OCI-LY7 (cell line): ENCODE results near the gene MMP11. TPM values are rescaled to one million over a fixed set of nuclear protein-coding genes. Genes with fewer than 3 reads are reported as not detected.
A peak's percentile ranks its signal among the peaks of the same experiment; 100 is the strongest.

ENCODE experiments used
- BruUV-seq: library from RNA; stranded (reverse); fragments of 400-500 nt; replicated peaks from 2 replicates; lab custom pipeline; 2021; lab: Mats Ljungman, UMichigan
- CTCF ChIA-PET: fragments of 300-600 bp; sonication (Branson Sonifier 250); formaldehyde crosslinking; loops from one replicate; lab custom pipeline; 2022; ENCODE audit warnings: antibody characterized with exemption; ENCODE audit not compliant: unreplicated experiment; lab: Charles Lee
- POLR2A ChIA-PET: fragments of 300-600 bp; sonication (Branson Sonifier 250); formaldehyde crosslinking; loops from one replicate; lab custom pipeline; 2022; ENCODE audit warnings: antibody characterized with exemption; lab: Charles Lee
- DNase-seq: peaks from one replicate; pipeline ENCODE4 v3.0.0-alpha.2; 2015; ENCODE audit warnings: low spot score
- H2AFZ ChIP-seq: fragments of 200-600 bp; sonication (generic), shearing (Covaris generic); 2 replicates; pipeline ENCODE4 v1.6.1; 2014; ENCODE audit warnings: mild to moderate bottlenecking, antibody characterized with exemption, low read length, moderate library complexity
- H3K27ac ChIP-seq: fragments of 200-600 bp; sonication (generic); 2 replicates; pipeline ENCODE4 v1.5.1; 2014; ENCODE audit warnings: mixed run types, low read depth, mild to moderate bottlenecking, moderate library complexity, low read length, inconsistent platforms; ENCODE audit not compliant: poor library complexity, severe bottlenecking
- H3K36me3 ChIP-seq: fragments of 200-600 bp; sonication (generic); 2 replicates; pipeline ENCODE4 v1.6.1; 2014; ENCODE audit warnings: mild to moderate bottlenecking, antibody characterized with exemption, low read length, moderate library complexity, mixed read lengths; ENCODE audit not compliant: insufficient read depth
- H3K4me1 ChIP-seq: fragments of 200-600 bp; sonication (generic); 2 replicates; pipeline ENCODE4 v1.5.1; 2014; ENCODE audit warnings: mild to moderate bottlenecking, low read length; ENCODE audit not compliant: insufficient read depth, poor library complexity, severe bottlenecking
- H3K4me2 ChIP-seq: fragments of 200-600 bp; sonication (generic); 2 replicates; pipeline ENCODE4 v1.6.1; 2014; ENCODE audit warnings: mild to moderate bottlenecking, low read length
- H3K4me3 ChIP-seq: fragments of 200-600 bp; sonication (generic); 2 replicates; pipeline ENCODE4 v1.5.1; 2014; ENCODE audit warnings: mild to moderate bottlenecking, low read depth, low read length; ENCODE audit not compliant: poor library complexity, severe bottlenecking
- H3K79me2 ChIP-seq: fragments of 200-600 bp; sonication (generic); 2 replicates; pipeline ENCODE4 v1.6.1; 2016; ENCODE audit warnings: low read depth, mild to moderate bottlenecking, low read length, moderate library complexity, mixed read lengths; ENCODE audit not compliant: insufficient read depth
- H3K9me2 ChIP-seq: fragments of 200-600 bp; sonication (generic); 2 replicates; pipeline ENCODE4 v1.6.1; 2016; ENCODE audit warnings: mild to moderate bottlenecking, low read length, mixed read lengths; ENCODE audit not compliant: insufficient read depth
- H3K9me3 ChIP-seq: fragments of 200-600 bp; sonication (generic); 2 replicates; pipeline ENCODE4 v1.6.1; 2014; ENCODE audit warnings: mild to moderate bottlenecking, mixed run types, low read length, mixed read lengths
- H4K20me1 ChIP-seq: fragments of 200-600 bp; sonication (generic); 2 replicates; pipeline ENCODE4 v1.6.1; 2014; ENCODE audit warnings: mild to moderate bottlenecking, antibody characterized with exemption, low read length, moderate library complexity, mixed read lengths; ENCODE audit not compliant: insufficient read depth
- EZH2phosphoT487 ChIP-seq: fragments of 200-600 bp; sonication (generic); IDR thresholded peaks from 2 replicates; pipeline ENCODE4 v1.6.1; 2018; ENCODE audit warnings: low read depth, borderline replicate concordance, mild to moderate bottlenecking, mixed run types, antibody characterized with exemption, low read length, moderate library complexity, mixed read lengths
- intact Hi-C: fragments of 100-400 bp; cut with micrococcal nuclease; formaldehyde crosslinking; loops from one replicate; pipeline ENCODE4 v1.10.0; 2022; ENCODE audit not compliant: unreplicated experiment
- total RNA-seq, 2 experiments: library from RNA; depleted of rRNA in 1 of 2; stranded (reverse); fragments of >200 nt in 1 of 2; shearing (Covaris generic) in 1 of 2; gene quantifications; 2 replicates each; pipeline ENCODE4 v1.2.3, GENCODE V29; 2014 to 2022
- TF ChIP-seq, protein P1 (sequence below): fragments of 200-600 bp; sonication (generic); conservative IDR thresholded peaks from 2 replicates; pipeline ENCODE4 v1.5.1; 2014; ENCODE audit warnings: mild to moderate bottlenecking, antibody characterized with exemption, low read length, moderate library complexity, mixed read lengths

The MMP11 gene
- total RNA-seq, 2 experiments from 2014 or later, result 9.2 to 12.9 TPM

DNA sequence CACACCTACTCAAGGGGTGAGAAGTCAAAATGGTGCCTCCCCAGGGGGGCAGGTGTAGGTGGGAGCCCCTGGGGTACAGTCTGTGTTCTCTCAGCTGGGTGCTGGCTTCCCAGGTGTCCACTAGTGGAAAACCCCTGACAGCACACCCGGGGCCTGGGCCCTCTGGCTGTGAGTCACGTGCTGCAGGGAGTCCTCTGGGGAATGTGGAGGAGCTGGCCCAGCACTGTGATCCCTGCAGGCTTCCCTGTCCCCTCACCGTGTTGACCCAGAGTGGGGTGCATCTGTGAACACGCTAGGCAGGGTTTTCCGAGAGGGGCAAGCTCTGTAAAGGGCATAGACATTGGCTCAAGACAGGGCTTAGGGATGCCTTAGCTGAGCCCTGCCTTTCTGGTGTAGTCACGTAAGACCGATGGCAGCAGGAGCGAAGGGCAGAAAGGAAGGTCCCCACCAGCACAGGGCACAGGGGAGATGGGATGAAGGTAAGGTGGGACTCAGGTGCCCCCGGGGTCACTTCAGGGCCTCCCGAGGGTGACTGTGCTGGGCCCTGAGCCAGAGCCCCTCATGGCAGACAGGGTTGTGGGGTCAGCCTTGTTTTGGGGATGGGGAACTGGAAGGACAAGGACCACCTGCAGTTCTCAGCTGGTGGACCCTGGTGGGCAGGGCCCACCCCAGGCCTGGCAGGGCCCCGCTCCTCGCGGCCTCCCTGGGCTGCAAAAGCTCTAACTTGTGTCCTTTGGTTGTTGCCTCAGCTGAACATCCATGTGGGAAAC, 52.0 kb downstream of the MMP11 start:
- Histone ChIP-seq H3K27ac (no peak overlapping the region), H4K20me1 (no peaks in the 10 kb centered on the region), H2AFZ (no peak overlapping the region), H3K36me3 (peaks cover 98% of the 10 kb centered on the region), H3K9me3 (no peaks in the 10 kb centered on the region), H3K4me1 (peaks cover 31% of the 10 kb centered on the region), H3K79me2 (no peaks in the 10 kb centered on the region; the same call in 1 of the 2 replicates), H3K4me2 (no peak overlapping the region), H3K4me3 (no peak overlapping the region), H3K9me2 (no peaks in the 10 kb centered on the region)
- BruUV-seq, result no TSS peak
- POLR2A ChIA-PET, result no interaction called here
- no peak for DNase-seq
- intact Hi-C loops, result no loop called here
- CTCF ChIA-PET, result interaction anchor here (0.6 kb wide), 1 partner anchor 70 kb away, joined by 3 read pairs; the partner anchor contains the start of gene VPREB3
- TF ChIP-seq, protein P1, sequence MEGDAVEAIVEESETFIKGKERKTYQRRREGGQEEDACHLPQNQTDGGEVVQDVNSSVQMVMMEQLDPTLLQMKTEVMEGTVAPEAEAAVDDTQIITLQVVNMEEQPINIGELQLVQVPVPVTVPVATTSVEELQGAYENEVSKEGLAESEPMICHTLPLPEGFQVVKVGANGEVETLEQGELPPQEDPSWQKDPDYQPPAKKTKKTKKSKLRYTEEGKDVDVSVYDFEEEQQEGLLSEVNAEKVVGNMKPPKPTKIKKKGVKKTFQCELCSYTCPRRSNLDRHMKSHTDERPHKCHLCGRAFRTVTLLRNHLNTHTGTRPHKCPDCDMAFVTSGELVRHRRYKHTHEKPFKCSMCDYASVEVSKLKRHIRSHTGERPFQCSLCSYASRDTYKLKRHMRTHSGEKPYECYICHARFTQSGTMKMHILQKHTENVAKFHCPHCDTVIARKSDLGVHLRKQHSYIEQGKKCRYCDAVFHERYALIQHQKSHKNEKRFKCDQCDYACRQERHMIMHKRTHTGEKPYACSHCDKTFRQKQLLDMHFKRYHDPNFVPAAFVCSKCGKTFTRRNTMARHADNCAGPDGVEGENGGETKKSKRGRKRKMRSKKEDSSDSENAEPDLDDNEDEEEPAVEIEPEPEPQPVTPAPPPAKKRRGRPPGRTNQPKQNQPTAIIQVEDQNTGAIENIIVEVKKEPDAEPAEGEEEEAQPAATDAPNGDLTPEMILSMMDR, result no peak
- TF ChIP-seq EZH2phosphoT487, result no peak

- CTCF ChIA-PET, result no interaction called here
- POLR2A ChIA-PET, result no interaction called here
- DNase-seq, result no peak
- Histone ChIP-seq H3K36me3 (peaks cover 98% of the 10 kb centered on the region), H3K4me3 (no peak overlapping the region), H3K4me1 (peaks cover 29% of the 10 kb centered on the region), H3K4me2 (0 out of 2 replicates have a peak overlapping the region, but pooled peaks have one; percentile 17), H3K9me3 (no peaks in the 10 kb centered on the region), H3K27ac (peak overlapping the region; percentile 63), H3K79me2 (no peaks in the 10 kb centered on the region; the same call in 1 of the 2 replicates), H2AFZ (no peak overlapping the region), H4K20me1 (no peaks in the 10 kb centered on the region), H3K9me2 (no peaks in the 10 kb centered on the region)
- TF ChIP-seq, protein P1, result no peak
- no peak for TF ChIP-seq EZH2phosphoT487
- no TSS peak for BruUV-seq
- intact Hi-C loops, result no loop called here
Observed at GRCh38 chr22:23825246-23825905, 52.7 kb downstream of the MMP11 start.
